NCI-H1436 treated with DMSO at 0.1 percent for 48 hours (cell line): ENCODE results near the gene CSAG3.
"Not testable (repeated sequence)": the region's sequence is repeated elsewhere in the genome, so short reads cannot be mapped to it uniquely, and the experiment has no call there.

Experiments
- DNase-seq: peaks from one replicate; lab custom pipeline; 2025; lab: John Stamatoyannopoulos, UW

The CSAG3 gene

DNA sequence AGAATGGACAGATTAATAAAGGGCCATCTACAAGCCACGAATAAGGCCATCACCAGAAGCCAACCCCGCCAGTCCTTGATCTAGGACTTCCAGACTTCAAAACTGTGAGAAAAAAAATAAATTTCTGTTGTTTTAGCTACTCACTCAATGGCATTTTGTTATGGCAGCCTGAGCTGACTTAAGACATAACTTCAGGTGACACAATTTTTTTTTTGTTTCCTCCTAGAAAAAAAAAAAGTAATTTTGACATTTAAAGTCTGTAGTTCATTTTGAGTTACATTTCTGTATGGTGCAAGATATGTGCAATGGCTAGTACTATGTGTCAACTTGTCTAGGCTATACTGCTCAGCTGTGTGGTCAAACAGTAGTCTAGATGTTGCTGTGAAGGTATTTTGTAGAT is at the start of gene CSAG3:
Gene CSAG3 (plus strand): TSS at position 301 of the 400 bp plus-strand sequence.
- not testable (repeated sequence) for DNase-seq

DNA sequence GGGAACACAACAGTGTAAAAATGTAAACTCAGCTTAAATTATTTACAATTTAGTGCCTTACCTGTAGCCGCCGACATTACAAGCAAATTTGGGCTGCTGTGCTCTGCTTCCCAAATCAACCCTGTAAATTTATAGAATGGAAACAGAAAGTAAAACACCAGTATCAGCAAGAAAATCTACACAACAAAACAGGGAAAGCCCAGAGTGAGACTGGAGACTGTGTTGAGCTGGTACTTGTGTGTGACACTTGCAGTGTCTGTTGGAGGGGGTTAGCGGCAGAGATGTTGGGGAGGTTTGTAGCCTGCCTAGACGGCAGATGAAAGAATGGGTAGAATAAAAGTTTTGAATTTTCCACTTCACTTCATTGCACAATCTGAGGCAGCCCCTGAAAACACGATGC is 45.8 kb upstream of the CSAG3 start:
- DNase-seq = not testable (repeated sequence)

DNA sequence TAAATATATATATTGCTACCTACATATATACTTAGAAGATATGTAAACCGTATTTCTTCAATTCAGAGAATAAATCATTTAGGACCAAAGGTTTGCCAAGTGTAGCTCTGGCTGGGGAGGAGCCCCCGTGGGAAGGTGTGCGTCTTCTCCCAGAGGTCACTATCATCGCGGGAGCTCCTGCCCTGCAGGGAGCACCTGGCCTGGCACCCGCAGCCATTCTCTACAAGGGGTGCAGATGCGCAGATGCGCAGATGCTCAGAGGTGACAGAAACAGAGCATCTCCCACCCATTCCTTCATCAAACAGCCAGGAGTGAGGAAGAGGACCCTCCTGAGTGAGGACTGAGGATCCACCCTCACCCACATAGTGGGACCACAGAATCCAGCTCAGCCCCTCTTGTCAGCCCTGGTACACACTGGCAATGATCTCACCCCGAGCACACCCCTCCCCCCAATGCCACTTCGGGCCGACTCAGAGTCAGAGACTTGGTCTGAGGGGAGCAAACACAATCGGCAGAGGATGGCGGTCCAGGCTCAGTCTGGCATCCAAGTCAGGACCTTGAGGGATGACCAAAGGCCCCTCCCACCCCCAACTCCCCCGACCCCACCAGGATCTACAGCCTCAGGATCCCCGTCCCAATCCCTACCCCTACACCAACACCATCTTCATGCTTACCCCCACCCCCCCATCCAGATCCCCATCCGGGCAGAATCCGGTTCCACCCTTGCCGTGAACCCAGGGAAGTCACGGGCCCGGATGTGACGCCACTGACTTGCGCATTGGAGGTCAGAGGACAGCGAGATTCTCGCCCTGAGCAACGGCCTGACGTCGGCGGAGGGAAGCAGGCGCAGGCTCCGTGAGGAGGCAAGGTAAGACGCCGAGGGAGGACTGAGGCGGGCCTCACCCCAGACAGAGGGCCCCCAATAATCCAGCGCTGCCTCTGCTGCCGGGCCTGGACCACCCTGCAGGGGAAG is 44.9 kb upstream of the CSAG3 start, which contains the start of gene MAGEA2B:
Gene MAGEA2B (plus strand): TSS at position 814 of the 973 bp plus-strand sequence. CDS start 2,479 bp downstream, outside the sequence.
- not testable (repeated sequence) for DNase-seq

DNA sequence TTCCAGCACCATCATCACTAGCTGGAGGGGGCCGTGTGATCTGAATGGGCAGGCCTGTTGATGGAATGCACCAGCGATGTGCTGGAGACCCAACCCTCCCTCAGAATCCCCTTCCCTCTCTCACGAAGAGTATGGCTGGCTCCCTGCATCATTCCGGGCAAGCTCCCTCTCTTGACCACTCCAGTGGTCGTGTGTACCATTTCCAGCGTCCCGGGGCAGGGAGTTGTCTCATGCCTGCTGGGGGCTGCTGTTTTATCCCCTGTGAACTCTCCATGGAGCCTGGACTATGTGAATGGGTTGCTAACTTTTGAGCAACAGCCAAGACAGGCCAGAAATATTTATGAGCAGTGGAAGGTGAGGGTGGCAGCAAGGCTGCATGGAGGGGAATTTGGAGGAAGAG is 33.6 kb upstream of the CSAG3 start:
- DNase-seq = no peak

DNA sequence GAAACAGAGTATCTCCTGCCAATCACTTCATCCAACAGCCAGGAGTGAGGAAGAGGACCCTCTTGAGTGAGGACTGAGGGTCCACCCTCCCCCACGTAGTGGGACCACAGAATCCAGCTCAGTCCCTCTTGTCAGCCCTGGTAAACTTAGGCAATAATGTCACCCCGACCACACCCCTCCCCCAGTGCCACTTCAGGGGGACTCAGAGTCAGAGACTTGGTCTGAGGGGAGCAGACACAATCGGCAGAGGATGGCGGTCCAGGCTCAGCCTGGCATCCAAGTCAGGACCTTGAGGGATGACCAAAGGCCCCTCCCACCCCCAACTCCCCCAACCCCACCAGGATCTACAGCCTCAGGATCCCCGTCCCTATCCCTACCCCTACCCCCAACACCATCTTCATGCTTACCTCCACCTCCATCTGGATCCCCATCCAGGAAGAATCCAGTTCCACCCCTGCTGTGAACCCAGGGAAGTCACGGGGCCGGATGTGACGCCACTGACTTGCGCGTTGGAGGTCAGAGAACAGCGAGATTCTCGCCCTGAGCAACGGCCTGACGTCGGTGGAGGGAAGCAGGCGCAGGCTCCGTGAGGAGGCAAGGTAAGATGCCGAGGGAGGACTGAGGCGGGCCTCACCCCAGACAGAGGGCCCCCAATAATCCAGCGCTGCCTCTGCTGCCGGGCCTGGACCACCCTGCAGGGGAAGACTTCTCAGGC is 25.6 kb upstream of the CSAG3 start, which contains the start of the genes CSAG1 and MAGEA12:
Gene CSAG1 (minus strand): TSS at position 461 of the 715 bp plus-strand sequence. CDS start 1,261 bp downstream, outside the sequence.
Gene MAGEA12 (plus strand): TSS at position 497 of the 715 bp plus-strand sequence. CDS start 2,405 bp downstream, outside the sequence.
- peak; percentile 49 for DNase-seq

DNA sequence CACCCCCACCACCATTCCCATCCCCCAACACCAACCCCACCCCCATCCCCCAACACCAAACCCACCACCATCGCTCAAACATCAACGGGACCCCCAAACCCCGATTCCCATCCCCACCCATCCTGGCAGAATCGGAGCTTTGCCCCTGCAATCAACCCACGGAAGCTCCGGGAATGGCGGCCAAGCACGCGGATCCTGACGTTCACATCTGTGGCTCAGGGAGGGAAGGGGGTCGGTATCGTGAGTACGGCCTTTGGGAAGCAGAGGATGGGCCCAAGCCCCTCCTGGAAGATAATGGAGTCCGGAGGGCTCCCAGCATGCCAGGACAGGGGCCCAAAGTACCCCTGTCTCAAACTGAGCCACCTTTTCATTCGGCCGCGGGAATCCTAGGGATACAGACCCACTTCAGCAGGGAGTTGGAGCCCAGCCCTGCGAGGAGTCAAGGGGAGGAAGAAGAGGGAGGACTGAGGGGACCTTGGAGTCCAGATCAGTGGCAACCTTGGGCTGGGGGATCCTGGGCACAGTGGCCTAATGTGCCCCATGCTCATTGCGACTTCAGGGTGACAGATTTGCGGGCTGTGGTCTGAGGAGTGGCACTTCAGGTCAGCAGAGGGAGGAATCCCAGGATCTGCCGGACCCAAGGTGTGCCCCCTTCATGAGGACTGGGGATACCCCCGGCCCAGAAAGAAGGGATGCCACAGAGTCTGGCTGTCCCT is 24.7 kb upstream of the CSAG3 start:
- DNase-seq = not testable (repeated sequence)

DNA sequence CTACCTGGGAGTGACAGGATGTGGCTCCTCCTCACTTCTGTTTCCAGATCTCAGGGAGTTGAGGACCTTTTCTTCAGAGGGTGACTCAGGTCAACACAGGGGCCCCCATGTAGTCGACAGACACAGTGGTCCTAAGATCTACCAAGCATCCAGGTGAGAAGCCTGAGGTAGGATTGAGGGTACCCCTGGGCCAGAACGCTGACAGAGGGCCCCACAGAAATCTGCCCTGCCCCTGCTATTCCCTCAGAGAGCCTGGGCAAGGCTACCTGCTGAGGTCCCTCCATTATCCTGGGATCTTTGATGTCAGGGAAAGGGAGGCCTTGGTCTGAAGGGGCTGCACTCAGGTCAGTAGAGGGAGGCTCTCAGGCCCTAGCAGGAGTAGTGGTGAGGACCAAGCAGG is 23.9 kb upstream of the CSAG3 start:
- DNase-seq = no peak

DNA sequence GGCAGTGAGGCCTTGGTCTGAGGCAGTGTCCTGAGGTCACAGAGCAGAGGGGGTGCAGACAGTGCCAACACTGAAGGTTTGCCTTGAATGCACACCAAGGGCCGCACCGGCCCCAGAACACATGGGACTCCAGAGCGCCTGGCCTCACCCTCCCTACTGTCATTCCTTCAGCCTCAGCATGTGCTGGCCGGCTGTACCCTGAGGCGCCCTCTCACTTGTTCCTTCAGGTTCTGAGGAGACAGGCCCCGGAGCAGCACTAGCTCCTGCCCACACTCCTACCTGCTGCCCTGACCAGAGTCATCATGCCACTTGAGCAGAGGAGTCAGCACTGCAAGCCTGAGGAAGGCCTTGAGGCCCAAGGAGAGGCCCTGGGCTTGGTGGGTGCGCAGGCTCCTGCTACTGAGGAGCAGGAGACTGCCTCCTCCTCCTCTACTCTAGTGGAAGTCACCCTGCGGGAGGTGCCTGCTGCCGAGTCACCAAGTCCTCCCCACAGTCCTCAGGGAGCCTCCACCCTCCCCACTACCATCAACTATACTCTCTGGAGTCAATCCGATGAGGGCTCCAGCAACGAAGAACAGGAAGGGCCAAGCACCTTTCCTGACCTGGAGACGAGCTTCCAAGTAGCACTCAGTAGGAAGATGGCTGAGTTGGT is 23.0 kb upstream of the CSAG3 start:
- no peak for DNase-seq

DNA sequence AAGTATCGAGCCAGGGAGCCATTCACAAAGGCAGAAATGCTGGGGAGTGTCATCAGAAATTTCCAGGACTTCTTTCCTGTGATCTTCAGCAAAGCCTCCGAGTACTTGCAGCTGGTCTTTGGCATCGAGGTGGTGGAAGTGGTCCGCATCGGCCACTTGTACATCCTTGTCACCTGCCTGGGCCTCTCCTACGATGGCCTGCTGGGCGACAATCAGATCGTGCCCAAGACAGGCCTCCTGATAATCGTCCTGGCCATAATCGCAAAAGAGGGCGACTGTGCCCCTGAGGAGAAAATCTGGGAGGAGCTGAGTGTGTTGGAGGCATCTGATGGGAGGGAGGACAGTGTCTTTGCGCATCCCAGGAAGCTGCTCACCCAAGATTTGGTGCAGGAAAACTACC is 22.5 kb upstream of the CSAG3 start:
- not testable (repeated sequence) for DNase-seq

DNA sequence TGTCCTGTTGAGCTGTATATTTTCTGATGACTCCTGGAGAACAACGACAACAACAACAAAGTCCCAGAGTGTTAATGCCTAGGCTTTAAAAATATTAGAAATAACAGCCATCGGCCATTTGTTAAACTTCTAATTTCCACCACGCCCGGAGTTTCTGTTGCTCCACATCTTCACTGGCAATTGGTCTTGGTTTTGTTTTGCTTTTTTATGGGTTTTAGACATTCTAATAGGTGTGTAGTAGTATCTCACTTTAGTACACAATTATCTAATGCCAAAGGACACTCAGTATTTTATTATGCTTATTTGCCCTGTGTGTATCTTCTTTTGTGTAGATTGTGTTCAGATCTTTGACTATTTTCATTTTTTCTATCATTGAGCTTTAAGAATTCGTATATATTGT is 20.5 kb upstream of the CSAG3 start:
- no peak for DNase-seq

DNA sequence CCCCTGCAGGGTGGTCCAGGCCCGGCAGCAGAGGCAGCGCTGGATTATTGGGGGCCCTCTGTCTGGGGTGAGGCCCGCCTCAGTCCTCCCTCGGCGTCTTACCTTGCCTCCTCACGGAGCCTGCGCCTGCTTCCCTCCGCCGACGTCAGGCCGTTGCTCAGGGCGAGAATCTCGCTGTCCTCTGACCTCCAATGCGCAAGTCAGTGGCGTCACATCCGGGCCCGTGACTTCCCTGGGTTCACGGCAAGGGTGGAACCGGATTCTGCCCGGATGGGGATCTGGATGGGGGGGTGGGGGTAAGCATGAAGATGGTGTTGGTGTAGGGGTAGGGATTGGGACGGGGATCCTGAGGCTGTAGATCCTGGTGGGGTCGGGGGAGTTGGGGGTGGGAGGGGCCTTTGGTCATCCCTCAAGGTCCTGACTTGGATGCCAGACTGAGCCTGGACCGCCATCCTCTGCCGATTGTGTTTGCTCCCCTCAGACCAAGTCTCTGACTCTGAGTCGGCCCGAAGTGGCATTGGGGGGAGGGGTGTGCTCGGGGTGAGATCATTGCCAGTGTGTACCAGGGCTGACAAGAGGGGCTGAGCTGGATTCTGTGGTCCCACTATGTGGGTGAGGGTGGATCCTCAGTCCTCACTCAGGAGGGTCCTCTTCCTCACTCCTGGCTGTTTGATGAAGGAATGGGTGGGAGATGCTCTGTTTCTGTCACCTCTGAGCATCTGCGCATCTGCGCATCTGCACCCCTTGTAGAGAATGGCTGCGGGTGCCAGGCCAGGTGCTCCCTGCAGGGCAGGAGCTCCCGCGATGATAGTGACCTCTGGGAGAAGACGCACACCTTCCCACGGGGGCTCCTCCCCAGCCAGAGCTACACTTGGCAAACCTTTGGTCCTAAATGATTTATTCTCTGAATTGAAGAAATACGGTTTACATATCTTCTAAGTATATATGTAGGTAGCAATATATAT is 5.0 kb upstream of the CSAG3 start, which contains the start of gene MAGEA2:
Gene MAGEA2 (minus strand): TSS at position 157 of the 965 bp plus-strand sequence. CDS start 2,479 bp downstream, outside the sequence.
- DNase-seq = not testable (repeated sequence)

DNA sequence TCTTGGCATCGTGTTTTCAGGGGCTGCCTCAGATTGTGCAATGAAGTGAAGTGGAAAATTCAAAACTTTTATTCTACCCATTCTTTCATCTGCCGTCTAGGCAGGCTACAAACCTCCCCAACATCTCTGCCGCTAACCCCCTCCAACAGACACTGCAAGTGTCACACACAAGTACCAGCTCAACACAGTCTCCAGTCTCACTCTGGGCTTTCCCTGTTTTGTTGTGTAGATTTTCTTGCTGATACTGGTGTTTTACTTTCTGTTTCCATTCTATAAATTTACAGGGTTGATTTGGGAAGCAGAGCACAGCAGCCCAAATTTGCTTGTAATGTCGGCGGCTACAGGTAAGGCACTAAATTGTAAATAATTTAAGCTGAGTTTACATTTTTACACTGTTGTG is 4.1 kb upstream of the CSAG3 start:
- not testable (repeated sequence) for DNase-seq

DNA sequence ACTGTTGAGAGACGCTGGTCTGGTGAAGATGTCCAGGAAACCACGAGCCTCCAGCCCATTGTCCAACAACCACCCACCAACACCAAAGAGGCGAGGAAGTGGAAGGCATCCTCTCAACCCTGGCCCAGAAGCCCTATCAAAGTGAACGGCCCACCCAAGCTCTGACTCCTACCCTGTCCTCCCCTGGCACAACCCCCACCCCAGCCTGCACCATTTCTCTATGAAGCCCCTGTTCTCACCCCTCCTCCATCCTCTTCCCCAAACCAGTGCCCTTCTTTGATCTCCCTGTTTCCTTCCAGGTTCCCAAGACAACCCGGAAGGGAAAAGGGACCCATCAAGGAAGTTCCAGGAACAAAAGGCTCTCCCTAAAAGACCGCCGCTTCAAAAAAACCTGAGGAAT is 526 bp downstream of the CSAG3 start:
- not testable (repeated sequence) for DNase-seq

DNA sequence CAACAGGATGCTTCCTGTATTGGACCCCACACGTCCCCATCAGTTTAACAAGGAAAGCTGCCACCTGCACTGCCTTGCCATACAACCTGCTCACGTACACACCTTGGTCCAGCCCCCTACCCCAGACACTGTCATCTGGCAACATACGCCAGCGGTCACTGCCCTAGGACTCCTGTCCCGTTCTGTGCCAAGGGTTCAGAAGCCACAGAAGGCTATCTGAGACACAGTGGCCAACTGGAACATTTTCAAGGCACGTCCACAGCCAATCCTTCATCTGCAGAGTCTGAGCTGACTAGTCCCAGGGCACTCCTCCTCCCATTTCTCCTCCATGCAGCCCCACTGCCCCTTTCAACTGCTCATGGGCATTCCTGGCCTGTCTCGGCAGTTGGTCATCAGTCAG is 2.6 kb downstream of the CSAG3 start:
- DNase-seq = not testable (repeated sequence)

DNA sequence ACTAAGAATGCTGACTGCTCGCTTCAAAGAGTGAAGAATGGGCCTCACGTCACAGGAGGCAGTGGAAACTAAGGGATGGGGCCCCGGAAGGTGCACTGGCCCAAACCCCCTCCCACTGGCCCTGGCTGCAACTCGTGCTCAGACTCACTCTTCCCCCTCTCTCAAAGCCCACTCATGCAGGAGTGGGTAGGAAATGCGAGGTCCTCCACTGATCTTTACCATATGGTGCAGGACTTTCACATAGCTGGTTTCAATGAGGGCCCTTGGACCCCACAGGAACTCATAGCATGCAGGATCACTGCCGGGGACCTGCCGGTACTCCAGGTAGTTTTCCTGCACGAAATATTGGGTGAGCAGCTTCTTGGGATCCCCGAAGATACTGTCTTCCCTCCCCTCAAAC is 7.5 kb downstream of the CSAG3 start:
- not testable (repeated sequence) for DNase-seq

DNA sequence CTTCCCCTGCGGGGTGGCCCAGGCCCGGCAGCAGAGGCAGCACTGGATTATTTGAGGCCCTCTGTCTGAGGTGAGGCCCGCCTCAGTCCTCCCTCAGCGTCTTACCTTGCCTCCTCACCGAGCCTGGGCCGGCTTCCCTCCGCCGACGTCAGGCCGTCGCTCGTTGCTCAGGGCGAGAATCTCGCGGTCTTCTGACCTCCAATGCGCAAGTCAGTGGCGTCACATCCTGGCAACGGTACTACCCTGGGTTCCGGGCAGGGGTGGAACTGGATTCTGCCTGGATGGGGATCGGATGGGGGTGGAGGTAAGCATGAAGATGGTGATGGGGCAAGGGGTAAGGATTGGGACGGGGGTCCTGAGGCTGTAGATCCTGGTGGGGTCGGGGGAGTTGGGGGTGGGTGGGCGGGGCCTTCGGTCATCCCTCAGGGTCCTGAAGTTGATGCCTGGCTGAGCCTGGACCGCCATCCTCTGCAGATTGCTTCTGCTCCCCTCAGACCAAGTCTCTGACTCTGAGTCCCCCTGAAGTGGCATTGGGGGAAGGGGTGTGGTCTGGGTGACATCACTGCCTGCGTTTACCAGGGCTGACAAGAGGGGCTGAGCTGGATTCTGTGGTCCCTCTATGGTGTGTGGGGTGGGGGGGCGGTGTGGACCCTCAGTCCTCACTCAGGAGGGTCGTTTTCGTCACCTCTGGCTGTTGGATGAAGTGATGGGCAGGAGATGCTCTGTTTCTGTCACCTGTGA is 10.7 kb downstream of the CSAG3 start, which contains the start of gene MAGEA6:
Gene MAGEA6 (minus strand): TSS at position 141 of the 741 bp plus-strand sequence. CDS start 2,039 bp downstream, outside the sequence.
- not testable (repeated sequence) for DNase-seq

DNA sequence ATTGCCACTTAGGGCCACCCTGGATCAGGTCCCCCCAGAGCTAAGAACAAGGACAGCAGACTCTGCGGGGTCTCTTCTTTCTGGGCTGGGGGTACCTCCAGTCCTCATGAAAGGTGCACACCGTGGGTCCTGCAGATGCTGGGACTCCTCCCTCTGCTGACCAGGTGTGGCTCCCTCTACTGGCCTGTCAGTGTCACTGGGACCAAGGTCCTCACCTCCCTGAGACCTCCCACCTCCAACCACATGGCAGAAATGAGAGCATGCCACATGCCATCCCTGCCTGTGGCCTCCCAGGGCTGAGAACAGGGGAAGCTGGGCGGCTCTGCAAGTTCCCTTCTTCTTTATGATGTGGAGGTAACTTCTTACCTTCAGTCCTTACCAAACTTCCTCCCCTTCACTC is 28.0 kb downstream of the CSAG3 start:
- DNase-seq = not testable (repeated sequence)

DNA sequence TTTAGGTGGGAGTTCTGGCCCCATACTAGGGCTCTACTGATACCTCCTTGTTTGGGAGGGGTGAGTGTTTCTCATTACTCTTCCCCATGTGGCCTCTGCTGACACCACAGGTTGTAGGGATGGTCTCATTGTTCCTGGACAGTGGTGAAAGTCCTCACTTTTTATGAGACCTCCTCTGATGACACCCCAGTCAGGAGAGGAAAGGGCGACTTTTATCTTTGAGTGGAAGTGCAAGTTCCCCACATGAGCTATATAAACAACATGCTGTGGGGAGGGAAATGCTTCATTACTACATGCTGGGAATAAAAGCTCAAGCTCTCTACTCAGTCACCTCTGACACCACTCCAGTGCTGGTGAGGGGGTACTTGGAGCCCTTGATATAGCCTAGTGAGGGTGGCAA is 39.9 kb downstream of the CSAG3 start:
- DNase-seq = no peak

DNA sequence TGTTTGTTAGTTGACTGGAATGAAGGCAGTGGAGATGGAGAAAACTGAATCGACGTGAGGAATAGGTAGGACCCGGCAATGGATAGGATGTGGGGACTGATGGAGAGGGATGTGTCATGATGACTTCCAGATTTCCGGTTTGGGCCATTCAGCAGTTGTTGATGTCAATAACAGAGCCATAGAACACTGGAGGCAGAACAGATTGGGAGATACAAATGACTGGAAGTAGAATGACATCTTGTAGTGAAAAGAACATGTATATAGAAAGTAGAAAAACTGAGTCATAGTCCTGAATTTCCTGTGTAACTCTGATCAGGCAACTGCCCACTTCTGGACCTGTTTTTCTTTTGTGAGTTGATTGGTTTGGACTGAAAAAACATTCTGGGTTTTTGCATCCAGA is 47.0 kb downstream of the CSAG3 start:
- DNase-seq = no peak
